Brain microvascular endothelial cell (primary cell): ENCODE measurements around the gene NEFH.

ENCODE experiments used
- DNase-seq: peaks from one replicate; pipeline ENCODE4 v3.0.0-alpha.2; 2020
- H3K27ac ChIP-seq: fragments of 250-450 bp; sonication (Bioruptor Pico); 2 replicates; pipeline ENCODE4 v1.5.1; 2020; ENCODE audit warnings: mild to moderate bottlenecking, moderate library complexity
- H3K27me3 ChIP-seq: fragments of 250-450 bp; sonication (Bioruptor Pico); replicated peaks from 2 replicates; pipeline ENCODE4 v1.5.1; 2020; ENCODE audit warnings: mild to moderate bottlenecking
- H3K36me3 ChIP-seq: fragments of 250-450 bp; sonication (Bioruptor Pico); replicated peaks from 2 replicates; pipeline ENCODE4 v1.5.1; 2020; ENCODE audit warnings: mild to moderate bottlenecking
- H3K4me3 ChIP-seq: 2 replicates; pipeline ENCODE4 v1.5.1; 2011; ENCODE audit warnings: low read depth, mild to moderate bottlenecking, control low read depth, low read length, moderate library complexity
- in situ Hi-C: cut with HindIII; loops from 2 replicates; pipeline ENCODE4 v1.10.0; 2017; ENCODE audit warnings: low sequenced_read_pairs, low pct_ligation_motif_present
- TF ChIP-seq, protein P1 (sequence below): IDR thresholded peaks from 2 replicates; pipeline ENCODE4 v1.5.1; 2011; ENCODE audit warnings: low read depth, mild to moderate bottlenecking, moderate library complexity, low read length, control low read depth, inconsistent platforms; ENCODE audit errors: missing control alignments

NEFH gene

DNA sequence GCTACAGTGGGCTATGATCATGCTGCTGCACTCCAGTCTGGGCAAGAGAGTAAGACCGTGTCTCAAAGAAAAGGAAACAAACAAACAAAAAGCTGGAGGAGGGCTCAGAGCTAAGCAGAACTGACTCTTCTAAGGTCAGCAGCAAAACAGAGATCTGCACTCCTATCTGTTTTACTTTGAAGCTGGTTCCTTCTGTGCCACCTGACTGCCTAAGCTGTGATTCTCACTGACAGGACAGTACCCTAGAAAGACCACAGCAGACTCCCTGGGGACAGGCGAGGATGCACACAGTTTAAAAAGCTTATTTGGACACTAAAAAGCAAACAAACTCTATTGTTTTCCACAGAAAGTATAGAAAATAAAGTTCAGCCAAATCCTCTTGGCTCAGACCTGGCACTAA is 30.5 kb downstream of the NEFH start:
- TF ChIP-seq, protein P1, sequence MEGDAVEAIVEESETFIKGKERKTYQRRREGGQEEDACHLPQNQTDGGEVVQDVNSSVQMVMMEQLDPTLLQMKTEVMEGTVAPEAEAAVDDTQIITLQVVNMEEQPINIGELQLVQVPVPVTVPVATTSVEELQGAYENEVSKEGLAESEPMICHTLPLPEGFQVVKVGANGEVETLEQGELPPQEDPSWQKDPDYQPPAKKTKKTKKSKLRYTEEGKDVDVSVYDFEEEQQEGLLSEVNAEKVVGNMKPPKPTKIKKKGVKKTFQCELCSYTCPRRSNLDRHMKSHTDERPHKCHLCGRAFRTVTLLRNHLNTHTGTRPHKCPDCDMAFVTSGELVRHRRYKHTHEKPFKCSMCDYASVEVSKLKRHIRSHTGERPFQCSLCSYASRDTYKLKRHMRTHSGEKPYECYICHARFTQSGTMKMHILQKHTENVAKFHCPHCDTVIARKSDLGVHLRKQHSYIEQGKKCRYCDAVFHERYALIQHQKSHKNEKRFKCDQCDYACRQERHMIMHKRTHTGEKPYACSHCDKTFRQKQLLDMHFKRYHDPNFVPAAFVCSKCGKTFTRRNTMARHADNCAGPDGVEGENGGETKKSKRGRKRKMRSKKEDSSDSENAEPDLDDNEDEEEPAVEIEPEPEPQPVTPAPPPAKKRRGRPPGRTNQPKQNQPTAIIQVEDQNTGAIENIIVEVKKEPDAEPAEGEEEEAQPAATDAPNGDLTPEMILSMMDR: no peak
- H3K4me3 ChIP-seq: no peak overlapping the region
- H3K27ac ChIP-seq: no peak overlapping the region
- in situ Hi-C loops: no loop called here
- peaks cover 57% of the 10 kb centered on the region for H3K36me3 ChIP-seq
- H3K27me3 ChIP-seq: no peaks in the 10 kb centered on the region
- no peak for DNase-seq

GRCh38 chr22:29511126-29511862 is 31.3 kb downstream of the NEFH start:
- DNase-seq: no peak
- TF ChIP-seq, protein P1: no peak
- no peaks in the 10 kb centered on the region for H3K27me3 ChIP-seq
- in situ Hi-C loops: no loop called here
- no peak overlapping the region for H3K4me3 ChIP-seq
- no peak overlapping the region for H3K27ac ChIP-seq
- peaks cover 61% of the 10 kb centered on the region for H3K36me3 ChIP-seq

GRCh38 chr22:29512031-29512430 is 32.0 kb downstream of the NEFH start:
- no peak for DNase-seq
- in situ Hi-C loops: no loop called here
- Histone ChIP-seq H3K36me3 (peaks cover 61% of the 10 kb centered on the region), H3K4me3 (no peak overlapping the region), H3K27me3 (no peaks in the 10 kb centered on the region), H3K27ac (no peak overlapping the region)
- TF ChIP-seq, protein P1: no peak

DNA sequence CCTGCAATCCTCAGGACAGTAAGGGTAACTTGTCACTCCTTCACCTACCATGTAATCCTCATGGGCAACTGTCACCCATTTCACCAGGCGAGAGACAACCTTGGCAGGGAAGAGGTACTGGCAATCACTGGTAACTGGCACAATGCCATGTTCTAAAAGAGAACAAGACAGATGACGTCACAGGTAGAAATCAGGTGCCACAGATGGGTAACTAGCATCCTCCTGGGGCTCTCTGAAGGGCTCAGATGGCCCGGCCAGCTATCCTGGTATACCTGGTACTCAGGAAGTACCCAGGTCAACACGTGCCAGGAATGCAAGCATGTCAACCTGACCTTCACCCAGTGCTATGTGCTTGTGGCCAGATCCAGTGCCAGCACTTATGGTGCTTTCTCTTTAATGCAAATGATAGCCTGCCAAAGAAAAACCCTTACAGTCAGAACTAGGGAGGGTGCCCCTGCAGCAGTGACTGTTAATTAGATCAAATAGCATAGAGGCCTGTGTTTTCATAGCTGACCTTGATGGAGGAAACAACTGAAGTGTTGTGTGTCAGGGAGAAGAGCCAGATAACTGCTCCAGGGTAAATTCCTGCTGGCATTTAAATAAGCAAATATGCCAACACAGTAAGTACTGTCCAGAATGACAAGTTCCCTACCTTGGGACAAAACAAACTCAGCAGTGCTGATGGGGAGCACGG is 37.3 kb downstream of the NEFH start:
- Histone ChIP-seq H3K27me3 (no peaks in the 10 kb centered on the region), H3K36me3 (peaks cover 67% of the 10 kb centered on the region), H3K27ac (no peak overlapping the region), H3K4me3 (no peak overlapping the region)
- no peak for DNase-seq
- TF ChIP-seq, protein P1: no peak
- in situ Hi-C loops: no loop called here

DNA sequence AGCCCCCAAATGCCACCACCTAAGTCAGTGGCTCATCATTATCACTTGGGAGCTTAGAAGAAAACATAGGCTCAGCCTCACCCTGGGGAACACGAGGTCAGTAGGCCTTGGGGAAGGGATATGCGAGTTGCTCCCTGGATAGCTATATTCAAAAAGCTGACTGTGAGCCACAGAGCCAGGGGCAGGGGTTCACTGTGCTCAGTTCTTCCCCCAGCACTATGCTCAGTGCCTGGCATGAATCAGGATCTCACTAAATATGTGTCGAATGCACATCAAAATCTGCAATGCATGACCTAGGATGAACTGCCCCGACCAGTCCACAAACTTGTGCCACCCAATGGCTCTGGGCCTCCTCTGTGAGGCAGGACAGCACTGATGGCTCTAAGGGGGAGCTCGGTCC is 38.4 kb downstream of the NEFH start:
- Histone ChIP-seq H3K4me3 (no peak overlapping the region), H3K36me3 (peaks cover 66% of the 10 kb centered on the region), H3K27ac (no peak overlapping the region), H3K27me3 (no peaks in the 10 kb centered on the region)
- TF ChIP-seq, protein P1: no peak
- in situ Hi-C loops: no loop called here
- DNase-seq: no peak

GRCh38 chr22:29519996-29520395 is 40.0 kb downstream of the NEFH start:
- H3K36me3 ChIP-seq: peaks cover 77% of the 10 kb centered on the region
- in situ Hi-C loops: no loop called here
- DNase-seq: no peak
- TF ChIP-seq, protein P1: no peak
- H3K4me3 ChIP-seq: no peak overlapping the region
- no peaks in the 10 kb centered on the region for H3K27me3 ChIP-seq
- H3K27ac ChIP-seq: no peak overlapping the region
